Measurements from ENCODE around the gene DLG5. TPM values are rescaled to one million over a fixed set of nuclear protein-coding genes. Genes with fewer than 3 reads are reported as not detected.

Gene DLG5
- total RNA-seq, 3 donors from 2014 or later = 28.9 to 78.3 (median 35.1) TPM

DNA sequence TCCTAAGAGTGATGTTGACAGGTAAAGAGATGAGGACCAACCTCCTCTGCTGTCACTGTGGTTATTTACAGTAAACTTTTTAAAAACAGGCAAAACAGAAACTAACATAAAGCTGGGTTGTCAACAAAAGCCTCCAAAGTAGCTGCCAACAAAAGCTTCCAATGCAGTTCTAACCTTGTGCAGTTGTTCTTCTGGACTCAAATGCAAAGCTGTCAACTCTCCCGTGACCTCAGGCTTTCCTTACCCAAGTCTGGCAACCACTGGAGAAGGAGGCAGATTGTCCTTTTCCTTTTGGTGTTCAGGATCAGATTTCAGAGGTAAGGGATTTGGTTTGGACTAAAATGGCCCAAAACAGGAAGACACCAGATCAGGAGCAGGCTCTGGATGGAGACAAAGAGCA lies 63.1 kb downstream of the DLG5 start:
- DNase-seq (no peak), ATAC-seq (no peak)
- intact Hi-C loops (cut with DNase I, micrococcal nuclease) = no loop called here
- Histone ChIP-seq H3K4me1 (ENCODE audit: low read depth) (peaks cover 12% of the 10 kb centered on the region), H3K9me3 (no peaks in the 10 kb centered on the region), H3K4me3 (no peak overlapping the region), H3K36me3 (ENCODE audit: low read depth) (no peaks in the 10 kb centered on the region)
- TF ChIP-seq, protein P1, sequence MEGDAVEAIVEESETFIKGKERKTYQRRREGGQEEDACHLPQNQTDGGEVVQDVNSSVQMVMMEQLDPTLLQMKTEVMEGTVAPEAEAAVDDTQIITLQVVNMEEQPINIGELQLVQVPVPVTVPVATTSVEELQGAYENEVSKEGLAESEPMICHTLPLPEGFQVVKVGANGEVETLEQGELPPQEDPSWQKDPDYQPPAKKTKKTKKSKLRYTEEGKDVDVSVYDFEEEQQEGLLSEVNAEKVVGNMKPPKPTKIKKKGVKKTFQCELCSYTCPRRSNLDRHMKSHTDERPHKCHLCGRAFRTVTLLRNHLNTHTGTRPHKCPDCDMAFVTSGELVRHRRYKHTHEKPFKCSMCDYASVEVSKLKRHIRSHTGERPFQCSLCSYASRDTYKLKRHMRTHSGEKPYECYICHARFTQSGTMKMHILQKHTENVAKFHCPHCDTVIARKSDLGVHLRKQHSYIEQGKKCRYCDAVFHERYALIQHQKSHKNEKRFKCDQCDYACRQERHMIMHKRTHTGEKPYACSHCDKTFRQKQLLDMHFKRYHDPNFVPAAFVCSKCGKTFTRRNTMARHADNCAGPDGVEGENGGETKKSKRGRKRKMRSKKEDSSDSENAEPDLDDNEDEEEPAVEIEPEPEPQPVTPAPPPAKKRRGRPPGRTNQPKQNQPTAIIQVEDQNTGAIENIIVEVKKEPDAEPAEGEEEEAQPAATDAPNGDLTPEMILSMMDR (IDR thresholded peaks at IDR 0.05) = no peak

DNA sequence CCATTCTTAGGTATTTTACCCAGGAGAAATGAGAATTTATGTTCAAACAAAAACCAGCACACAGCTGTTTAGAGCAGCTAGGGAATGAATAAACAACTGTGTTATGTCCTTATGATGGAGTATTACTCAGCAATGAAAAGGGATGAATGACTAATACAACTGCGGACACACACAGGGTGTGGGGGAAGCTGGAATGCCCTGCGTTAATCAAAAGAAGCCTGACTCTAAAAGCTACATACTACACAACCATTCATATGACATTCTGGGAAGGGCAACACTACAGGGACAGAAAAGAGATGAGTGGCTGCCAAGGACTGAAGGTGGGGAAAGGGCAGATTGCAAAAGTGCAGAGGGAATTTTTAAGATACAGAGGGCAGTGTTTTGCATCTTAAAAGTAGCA lies 64.0 kb downstream of the DLG5 start:
- H3K36me3 ChIP-seq (ENCODE audit: low read depth) = no peaks in the 10 kb centered on the region
- peaks cover 12% of the 10 kb centered on the region for H3K4me1 ChIP-seq (ENCODE audit: low read depth)
- DNase-seq (no peak), ATAC-seq (no peak)
- no peak overlapping the region for H3K4me3 ChIP-seq
- intact Hi-C loops (cut with DNase I, micrococcal nuclease) = no loop called here
- TF ChIP-seq, protein P1 (IDR thresholded peaks at IDR 0.05) = no peak
- no peaks in the 10 kb centered on the region for H3K9me3 ChIP-seq

DNA sequence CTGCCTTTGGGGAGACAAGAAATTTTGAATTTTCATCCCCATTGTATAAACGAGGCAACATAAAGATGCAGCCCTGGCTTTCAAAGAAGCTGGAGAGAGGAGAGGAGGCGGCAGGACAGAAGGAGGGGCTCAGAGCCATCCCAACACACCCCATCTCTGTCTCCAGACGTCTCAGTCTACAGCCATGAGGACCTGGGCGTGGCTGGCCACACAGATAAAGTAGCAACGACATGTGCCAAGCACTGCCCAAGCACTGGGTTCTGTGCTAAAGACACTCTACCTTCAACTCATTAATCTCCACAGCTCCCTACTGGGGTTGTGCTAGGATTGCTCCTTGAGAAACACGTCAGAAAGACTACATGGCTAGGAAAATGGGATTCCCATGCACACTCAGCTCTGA lies 65.2 kb downstream of the DLG5 start:
- intact Hi-C loops (cut with DNase I, micrococcal nuclease) = no loop called here
- ATAC-seq = no peak

DNA sequence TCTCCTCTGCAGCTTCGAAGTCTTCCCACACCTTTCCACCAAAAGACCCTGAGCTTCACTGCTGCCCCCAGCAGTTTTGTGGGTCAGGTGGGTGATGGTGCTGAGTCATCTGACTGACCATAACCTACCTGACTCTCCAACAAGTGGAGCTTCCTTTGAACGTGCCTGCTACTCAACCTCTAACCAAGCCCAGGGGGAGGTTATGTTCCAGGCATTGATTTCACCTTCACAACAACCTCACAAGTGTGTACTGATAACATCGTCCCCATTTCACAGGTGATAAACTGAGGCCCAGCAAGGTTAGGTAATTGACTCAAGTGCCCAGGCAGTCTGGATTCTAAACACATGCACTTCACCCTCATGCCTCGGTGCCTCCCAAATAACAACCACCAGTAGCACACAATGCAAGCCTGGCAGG lies 66.7 kb downstream of the DLG5 start:
- DNase-seq (no peak), ATAC-seq (no peak)
- intact Hi-C loops (cut with DNase I, micrococcal nuclease) = no loop called here
- Histone ChIP-seq H3K4me3 (no peak overlapping the region), H3K4me1 (ENCODE audit: low read depth) (no peaks in the 10 kb centered on the region), H3K9me3 (no peaks in the 10 kb centered on the region), H3K36me3 (ENCODE audit: low read depth) (no peaks in the 10 kb centered on the region)
- TF ChIP-seq, protein P1 (IDR thresholded peaks at IDR 0.05) = no peak

More for the DNA sequence above, 65.2 kb downstream of the DLG5 start:
- Histone ChIP-seq H3K36me3 (ENCODE audit: low read depth) (no peaks in the 10 kb centered on the region), H3K4me1 (ENCODE audit: low read depth) (peaks cover 5% of the 10 kb centered on the region), H3K4me3 (no peak overlapping the region), H3K9me3 (no peaks in the 10 kb centered on the region)
- no peak for DNase-seq
- TF ChIP-seq, protein P1 (IDR thresholded peaks at IDR 0.05) = no peak

DNA sequence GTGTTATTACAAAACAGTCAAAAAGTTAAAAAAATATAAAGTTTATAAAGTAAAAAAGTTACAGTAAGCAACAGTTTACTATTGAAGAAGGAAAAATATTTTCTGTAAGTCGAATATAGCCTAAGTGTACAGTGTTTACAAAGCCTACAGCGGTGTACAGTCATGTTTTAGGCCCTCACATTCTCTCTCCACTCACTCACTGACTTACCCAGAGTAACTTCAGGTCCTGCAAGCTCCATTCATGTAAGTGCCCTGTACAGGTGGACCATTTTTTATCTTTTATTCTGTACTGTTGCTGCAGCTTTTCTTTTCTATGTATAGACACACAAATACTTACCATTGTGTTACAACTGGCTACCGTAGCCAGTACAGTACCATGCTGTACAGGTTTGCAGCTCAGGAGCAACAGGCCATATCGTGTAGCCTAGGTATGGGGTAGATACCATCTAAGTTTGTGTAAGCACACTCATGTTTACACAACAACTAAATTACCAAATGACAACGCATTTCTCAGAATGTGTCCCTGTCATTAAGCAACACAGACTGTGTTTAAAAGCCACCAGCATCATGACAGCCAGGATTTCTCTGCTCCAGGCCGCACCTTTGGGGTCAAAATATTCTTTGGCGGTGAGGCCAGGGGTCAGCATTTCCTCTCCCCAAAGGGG lies 67.2 kb downstream of the DLG5 start:
- intact Hi-C loops (cut with DNase I, micrococcal nuclease) = no loop called here
- ATAC-seq (no peak), DNase-seq (no peak)
- no peak overlapping the region for H3K4me3 ChIP-seq
- no peaks in the 10 kb centered on the region for H3K4me1 ChIP-seq (ENCODE audit: low read depth)
- no peaks in the 10 kb centered on the region for H3K9me3 ChIP-seq
- TF ChIP-seq, protein P1 (IDR thresholded peaks at IDR 0.05) = no peak
- no peaks in the 10 kb centered on the region for H3K36me3 ChIP-seq (ENCODE audit: low read depth)

DNA sequence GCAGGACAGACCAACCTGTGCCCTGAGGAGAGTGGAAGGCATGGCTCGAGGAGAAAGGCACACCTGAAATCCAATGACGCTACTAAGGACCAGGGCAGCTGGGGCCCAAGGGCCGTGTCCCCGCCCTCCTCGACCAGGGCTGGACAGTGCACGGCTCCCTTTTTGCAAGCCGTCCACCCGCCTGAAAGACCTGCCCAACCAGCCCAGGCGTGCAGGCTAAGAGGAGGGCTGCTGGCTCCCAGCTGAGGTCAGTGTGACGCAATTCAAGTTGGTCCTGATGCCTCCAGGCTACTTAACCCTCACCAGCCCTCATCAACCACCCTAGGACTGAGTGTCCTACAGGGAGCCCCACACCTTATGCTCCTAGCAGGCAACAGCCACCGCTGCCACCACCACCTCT lies 69.3 kb downstream of the DLG5 start:
- Histone ChIP-seq H3K4me1 (ENCODE audit: low read depth) (no peaks in the 10 kb centered on the region), H3K9me3 (no peaks in the 10 kb centered on the region), H3K36me3 (ENCODE audit: low read depth) (no peaks in the 10 kb centered on the region), H3K4me3 (no peak overlapping the region)
- DNase-seq = no peak
- intact Hi-C loops (cut with DNase I, micrococcal nuclease) = no loop called here
- ATAC-seq = no peak
- TF ChIP-seq, protein P1 (IDR thresholded peaks at IDR 0.05) = no peak

Measured in mucosa of descending colon (tissue), 3 donors.